Bronchial epithelial cell (primary cell): ENCODE data around the gene LARP1. TPM values are rescaled to one million over a fixed set of nuclear protein-coding genes. Genes with fewer than 3 reads are reported as not detected.

Experiments used
- DNase-seq: peaks from one replicate; pipeline ENCODE4 v3.0.0-alpha.2; 2010; ENCODE audit warnings: low read depth
- FAIRE-seq: peaks from 2 replicates; lab custom pipeline; 2011; peaks lifted over from hg19 to GRCh38; lab: Jason Lieb, UNC
- H3K27me3 ChIP-seq: 2 replicates; pipeline ENCODE4 v1.5.1; 2011; ENCODE audit warnings: low read length; ENCODE audit not compliant: control insufficient read depth, insufficient read depth
- H3K36me3 ChIP-seq: 2 replicates; pipeline ENCODE4 v1.5.1; 2011; ENCODE audit warnings: low read length; ENCODE audit not compliant: control insufficient read depth, insufficient read depth
- H3K4me3 ChIP-seq: 2 replicates; pipeline ENCODE4 v1.5.1; 2011; ENCODE audit warnings: mild to moderate bottlenecking, low read depth, low read length, control low read depth
- CTCF ChIP-seq: IDR thresholded peaks from 2 replicates; pipeline ENCODE4 v1.5.1; 2011; ENCODE audit warnings: mild to moderate bottlenecking, moderate library complexity, low read length, control low read depth, inconsistent platforms; ENCODE audit not compliant: insufficient read depth, severe bottlenecking
- total RNA-seq: library from RNA; depleted of rRNA; stranded (reverse); fragments of >200 nt; gene quantifications from 2 replicates; pipeline ENCODE4 v1.2.1, GENCODE V29; 2014

Gene LARP1
- total RNA-seq, 1 donor from 2014 or later = 42.6 TPM

- Histone ChIP-seq H3K27me3 (no peaks in the 10 kb centered on the region), H3K36me3 (peaks cover 40% of the 10 kb centered on the region), H3K4me3 (no peak overlapping the region)
- DNase-seq (no peak), FAIRE-seq (no peak)
- no peak for TF ChIP-seq CTCF
These were observed 59.8 kb downstream of the LARP1 start for GRCh38 chr5:154815025-154815424.

- FAIRE-seq = no peak
- DNase-seq = no peak
- H3K36me3 ChIP-seq = peaks cover 40% of the 10 kb centered on the region
- H3K27me3 ChIP-seq = no peaks in the 10 kb centered on the region
- H3K4me3 ChIP-seq = no peak overlapping the region
- TF ChIP-seq CTCF = no peak
These were observed 60.6 kb downstream of the LARP1 start for GRCh38 chr5:154815684-154816247.

- no peak for TF ChIP-seq CTCF
- Histone ChIP-seq H3K36me3 (peaks cover 31% of the 10 kb centered on the region), H3K4me3 (no peak overlapping the region), H3K27me3 (no peaks in the 10 kb centered on the region)
- DNase-seq (no peak), FAIRE-seq (no peak)
These were observed 61.8 kb downstream of the LARP1 start for GRCh38 chr5:154816891-154817492.

- Histone ChIP-seq H3K4me3 (no peak overlapping the region), H3K27me3 (no peaks in the 10 kb centered on the region), H3K36me3 (peaks cover 28% of the 10 kb centered on the region)
- FAIRE-seq (no peak), DNase-seq (no peak)
- TF ChIP-seq CTCF = no peak
These were observed 62.6 kb downstream of the LARP1 start for GRCh38 chr5:154817815-154818214.

GRCh38 chr5:154818471-154819116 is 63.4 kb downstream of the LARP1 start:
- Histone ChIP-seq H3K27me3 (no peaks in the 10 kb centered on the region), H3K36me3 (peaks cover 22% of the 10 kb centered on the region), H3K4me3 (no peak overlapping the region)
- TF ChIP-seq CTCF = no peak
- DNase-seq (no peak), FAIRE-seq (no peak)

GRCh38 chr5:154819546-154819945 is 64.4 kb downstream of the LARP1 start:
- Histone ChIP-seq H3K27me3 (no peaks in the 10 kb centered on the region), H3K4me3 (no peak overlapping the region), H3K36me3 (peaks cover 15% of the 10 kb centered on the region)
- TF ChIP-seq CTCF = no peak
- FAIRE-seq (no peak), DNase-seq (no peak)
